H1 (cell line): ENCODE results near the gene ZNF595. TPM values are rescaled to one million over a fixed set of nuclear protein-coding genes. Genes with fewer than 3 reads are reported as not detected.

ENCODE experiments used
- CTCF ChIA-PET: fragments of 300-600 bp; sonication (Branson Sonifier 250); formaldehyde crosslinking; loops from one replicate; lab custom pipeline; 2021; ENCODE audit not compliant: partially characterized antibody; lab: Charles Lee
- POLR2A ChIA-PET: fragments of 300-600 bp; sonication (Branson Sonifier 250); formaldehyde crosslinking; loops from one replicate; lab custom pipeline; 2021; ENCODE audit warnings: inconsistent platforms; ENCODE audit not compliant: partially characterized antibody; lab: Charles Lee
- DNase-seq, 2 experiments: peaks; one replicate each; pipeline versions ENCODE4 v3.0.0 to v3.0.0-alpha.2; 2010 to 2022; ENCODE audit warnings: low spot score in 2 of 2, low read depth in 1 of 2, mixed read lengths in 1 of 2
- FAIRE-seq: peaks from 2 replicates; lab custom pipeline; 2011; peaks lifted over from hg19 to GRCh38; lab: Jason Lieb, UNC
- H2AFZ ChIP-seq: 2 replicates; pipeline ENCODE4 v1.8.1; 2012; ENCODE audit warnings: low read length, inconsistent platforms
- H2AK5ac ChIP-seq: 2 replicates; pipeline ENCODE4 v1.6.1; 2013; ENCODE audit warnings: low read depth, low read length
- H2BK120ac ChIP-seq: replicated peaks from 2 replicates; pipeline ENCODE3; 2013; ENCODE audit warnings: low read depth, low read length, inconsistent platforms
- H2BK12ac ChIP-seq: 2 replicates; pipeline ENCODE4 v1.6.1; 2013; ENCODE audit warnings: low read depth, low read length
- H2BK15ac ChIP-seq: 2 replicates; pipeline ENCODE4 v1.6.1; 2013; ENCODE audit warnings: low read length
- H2BK20ac ChIP-seq: 2 replicates; pipeline ENCODE4 v1.6.1; 2013; ENCODE audit warnings: low read length
- H2BK5ac ChIP-seq: 2 replicates; pipeline ENCODE4 v1.6.1; 2013; ENCODE audit warnings: low read depth, low read length
- H3K14ac ChIP-seq: 2 replicates; pipeline ENCODE4 v1.6.1; 2013; ENCODE audit warnings: inconsistent platforms; ENCODE audit not compliant: insufficient read length
- H3K18ac ChIP-seq: 2 replicates; pipeline ENCODE4 v1.6.1; 2013; ENCODE audit warnings: low read length; ENCODE audit errors: extremely low read depth
- H3K23ac ChIP-seq: 2 replicates; pipeline ENCODE4 v1.6.1; 2013; ENCODE audit warnings: inconsistent platforms; ENCODE audit not compliant: insufficient read length
- H3K23me2 ChIP-seq: 2 replicates; pipeline ENCODE4 v1.6.1; 2013; ENCODE audit warnings: low read depth, low read length
- H3K27ac ChIP-seq: 2 replicates; pipeline ENCODE4 v1.6.1; 2011; ENCODE audit warnings: low read depth, low read length, inconsistent platforms
- H3K27me3 ChIP-seq, 4 experiments: replicated peaks in 1 of 4; 1 replicate in 1 of 4; 2 replicates in 3 of 4; pipeline versions ENCODE4 v1.6.1 to v1.8.1; 2011 to 2013; ENCODE audit warnings: low read length in 3 of 4, mild to moderate bottlenecking in 3 of 4, inconsistent platforms in 2 of 4, mixed read lengths in 2 of 4, moderate library complexity in 1 of 4; ENCODE audit not compliant: control insufficient read depth in 3 of 4, insufficient read depth in 3 of 4; ENCODE audit errors: extremely low read depth in 1 of 4
- H3K36me3 ChIP-seq, 4 experiments: 2 replicates each; pipeline versions ENCODE4 v1.6.1 to v1.8.1; 2011 to 2013; ENCODE audit warnings: mild to moderate bottlenecking in 4 of 4, low read length in 3 of 4, moderate library complexity in 2 of 4, control low read depth in 1 of 4, inconsistent platforms in 1 of 4; ENCODE audit not compliant: insufficient read depth in 4 of 4, control insufficient read depth in 2 of 4
- H3K4ac ChIP-seq: replicated peaks from 2 replicates; pipeline ENCODE3; 2013; ENCODE audit warnings: low read length, low read depth, mixed read lengths, inconsistent platforms; ENCODE audit not compliant: insufficient read length
- H3K4me1 ChIP-seq, 4 experiments: replicated peaks in 1 of 4; 1 replicate in 1 of 4; 2 replicates in 3 of 4; pipeline versions ENCODE4 v1.6.1 to v1.8.1; 2011 to 2013; ENCODE audit warnings: low read length in 3 of 4, inconsistent platforms in 2 of 4, mixed read lengths in 1 of 4; ENCODE audit not compliant: insufficient read depth in 4 of 4, control insufficient read depth in 3 of 4
- H3K4me2 ChIP-seq, 2 experiments: 2 replicates each; pipeline versions ENCODE4 v1.6.1 to v1.8.1; 2011 to 2013; ENCODE audit warnings: low read depth in 2 of 2, low read length in 2 of 2, control low read depth in 1 of 2, inconsistent platforms in 1 of 2, mild to moderate bottlenecking in 1 of 2; ENCODE audit not compliant: insufficient read depth in 1 of 2
- H3K4me3 ChIP-seq, 4 experiments: fragments of 200-600, 300-600 bp in 1 of 4; sonication (generic), shearing (Covaris generic), sonication (Bioruptor Twin) in 1 of 4; 2 replicates each; pipeline versions ENCODE4 v1.5.1 to v1.8.1; 2011 to 2016; ENCODE audit warnings: low read length in 4 of 4, low read depth in 3 of 4, control low read depth in 2 of 4, inconsistent platforms in 2 of 4, mild to moderate bottlenecking in 2 of 4, mixed read lengths in 1 of 4, moderate library complexity in 1 of 4; ENCODE audit not compliant: insufficient read depth in 2 of 4; ENCODE audit errors: extremely low read depth in 1 of 4
- H3K56ac ChIP-seq: replicated peaks from 2 replicates; pipeline ENCODE3; 2013; ENCODE audit warnings: low read depth, mild to moderate bottlenecking, mixed read lengths, low read length, inconsistent platforms; ENCODE audit not compliant: insufficient read length
- H3K79me1 ChIP-seq: 2 replicates; pipeline ENCODE4 v1.6.1; 2013; ENCODE audit warnings: low read depth, low read length, control low read depth
- H3K79me2 ChIP-seq, 2 experiments: 2 replicates each; pipeline versions ENCODE4 v1.6.1 to v1.8.1; 2012 to 2013; ENCODE audit warnings: low read length in 2 of 2, mild to moderate bottlenecking in 2 of 2, inconsistent platforms in 1 of 2; ENCODE audit not compliant: insufficient read depth in 2 of 2, control insufficient read depth in 1 of 2
- H3K9ac ChIP-seq, 4 experiments: replicated peaks in 1 of 4; 1 replicate in 1 of 4; 2 replicates in 3 of 4; pipeline versions ENCODE4 v1.6.1 to v1.8.1; 2011 to 2013; ENCODE audit warnings: low read depth in 3 of 4, low read length in 3 of 4, control low read depth in 2 of 4, mild to moderate bottlenecking in 2 of 4, moderate library complexity in 2 of 4, inconsistent platforms in 1 of 4; ENCODE audit errors: extremely low read depth in 1 of 4
- H3K9me3 ChIP-seq, 2 experiments: 2 replicates each; pipeline versions ENCODE4 v1.6.1 to v1.8.1; 2012 to 2013; ENCODE audit warnings: mild to moderate bottlenecking in 2 of 2, moderate library complexity in 2 of 2, control low read depth in 1 of 2, inconsistent platforms in 1 of 2, low read depth in 1 of 2, low read length in 1 of 2, mixed read lengths in 1 of 2; ENCODE audit not compliant: insufficient read depth in 2 of 2
- H4K20me1 ChIP-seq, 2 experiments: replicated peaks in 1 of 2; 2 replicates each; pipeline versions ENCODE3 to v1.8.1; 2011 to 2013; ENCODE audit warnings: inconsistent platforms in 2 of 2, low read length in 2 of 2, mild to moderate bottlenecking in 1 of 2; ENCODE audit not compliant: insufficient read depth in 2 of 2, control insufficient read depth in 1 of 2
- H4K5ac ChIP-seq: 2 replicates; pipeline ENCODE4 v1.6.1; 2013; ENCODE audit warnings: low read length, low read depth, mixed read lengths, inconsistent platforms; ENCODE audit not compliant: insufficient read length
- H4K8ac ChIP-seq: 2 replicates; pipeline ENCODE4 v1.8.0; 2013; ENCODE audit warnings: mild to moderate bottlenecking, moderate library complexity, low read length, inconsistent platforms; ENCODE audit not compliant: insufficient read depth; ENCODE audit errors: extremely low read depth
- H4K91ac ChIP-seq: replicated peaks from 2 replicates; pipeline ENCODE3; 2013; ENCODE audit warnings: low read length, mixed read lengths, inconsistent platforms; ENCODE audit not compliant: insufficient read length
- ASH2L ChIP-seq: fragments of 200-600, 300-600 bp; sonication (generic); IDR thresholded peaks from one replicate; pipeline ENCODE4 v1.7.1; 2017; ENCODE audit warnings: low read length
- ATF3 ChIP-seq: IDR thresholded peaks from 2 replicates; pipeline ENCODE4 v1.6.1; 2011; ENCODE audit warnings: low read depth, mild to moderate bottlenecking, low read length; ENCODE audit not compliant: insufficient read depth
- BRCA1 ChIP-seq: IDR thresholded peaks from 2 replicates; pipeline ENCODE4 v1.6.1; 2012; ENCODE audit warnings: low read depth, low read length, improper control_type of control experiment
- CBX5 ChIP-seq: fragments of 300-800, 300-1000 bp; sonication (generic); IDR thresholded peaks from 2 replicates; pipeline ENCODE4 v1.7.1; 2016; ENCODE audit warnings: antibody characterized with exemption, low read length, low read depth
- CHD2 ChIP-seq: IDR thresholded peaks from 2 replicates; pipeline ENCODE4 v1.6.1; 2012; ENCODE audit warnings: low read length, improper control_type of control experiment
- CREB1 ChIP-seq: IDR thresholded peaks from 2 replicates; pipeline ENCODE4 v1.6.1; 2012; ENCODE audit warnings: inconsistent platforms
- GTF2F1 ChIP-seq: IDR thresholded peaks from 2 replicates; pipeline ENCODE4 v1.6.1; 2012; ENCODE audit warnings: low read depth, low read length, improper control_type of control experiment, borderline replicate concordance
- KDM5A ChIP-seq: fragments of 200-600 bp; IDR thresholded peaks from 2 replicates; pipeline ENCODE4 v1.7.1; 2012; ENCODE audit warnings: mild to moderate bottlenecking, low read length, inconsistent platforms, mixed read lengths
- RXRA ChIP-seq: IDR thresholded peaks from 2 replicates; pipeline ENCODE4 v1.6.1; 2011; ENCODE audit warnings: low read depth, mild to moderate bottlenecking, low read length, moderate library complexity; ENCODE audit not compliant: insufficient read depth
- SRF ChIP-seq: IDR thresholded peaks from 2 replicates; pipeline ENCODE4 v1.6.1; 2011; ENCODE audit warnings: mild to moderate bottlenecking, low read depth, low read length, moderate library complexity
- TAF7 ChIP-seq: optimal IDR thresholded peaks from 2 replicates; pipeline ENCODE3; 2011; ENCODE audit warnings: low read depth, mild to moderate bottlenecking, inconsistent platforms, low read length, moderate library complexity, borderline replicate concordance
- polyA plus RNA-seq, 7 experiments: library from polyadenylated mRNA; depleted of rRNA in 3 of 7; stranded (reverse) in 5 of 7; unstranded in 2 of 7; fragments of >200 nt in 5 of 7; fragments of 200-250 nt in 2 of 7; gene quantifications; 1 replicate in 5 of 7; 2 replicates in 1 of 7; 4 replicates in 1 of 7; pipeline versions ENCODE4 v1.2.1 to v1.2.3, GENCODE V29; 2011 to 2013; ENCODE audit warnings: missing spikeins in 2 of 7, mixed read lengths in 2 of 7
- total RNA-seq: library from RNA; stranded (reverse); fragmentation: NEBNext Ultra II Directional; extraction: Animal tissue kit (Norgen Biotek cat#: 25700); gene quantifications from 2 replicates; pipeline ENCODE4 v1.2.1, GENCODE V29; 2021

ZNF595 gene
- total and polyA plus RNA-seq, 2 of the 8 experiments (the other 6 are each of a cell fraction or from before 2014, with no cell fraction given), result 3.3 to 22.5 TPM

- Histone ChIP-seq H2AK5ac (no peak overlapping the region), H2BK15ac (no peak overlapping the region), H3K27ac (no peak overlapping the region), H3K36me3 (no peaks in the 10 kb centered on the region), H2BK5ac (no peak overlapping the region), H3K4me1 (no peaks in the 10 kb centered on the region), H3K9me3 (no peaks in the 10 kb centered on the region; a peak in 1 of 4 replicates), H3K23me2 (no peaks in the 10 kb centered on the region), H4K20me1 (no peaks in the 10 kb centered on the region), H3K14ac (no peak overlapping the region), H2BK120ac (no peak overlapping the region), H2BK20ac (no peak overlapping the region), H3K4me3 (no peak overlapping the region), H3K79me1 (no peaks in the 10 kb centered on the region), H4K91ac (no peak overlapping the region), H3K23ac (no peak overlapping the region), H3K27me3 (peaks cover 8 to 17% (median 14%) of the 10 kb centered on the region in 4 experiments; a peak in 6 of 7 replicates), H2AFZ (no peak overlapping the region), H4K8ac (no peak overlapping the region), H3K18ac (no peak overlapping the region), H2BK12ac (no peak overlapping the region), H3K4ac (no peak overlapping the region), H3K9ac (no peak overlapping the region), H3K4me2 (no peak overlapping the region), H4K5ac (no peak overlapping the region), H3K79me2 (no peaks in the 10 kb centered on the region), H3K56ac (no peak overlapping the region)
- FAIRE-seq (no peak), DNase-seq (no peak)
- CTCF ChIA-PET, result no interaction called here
- TF ChIP-seq CHD2 (no peak), GTF2F1 (no peak), RXRA (no peak), KDM5A (no peak), CREB1 (no peak), CBX5 (no peak), TAF7 (no peak), BRCA1 (no peak), ASH2L (no peak), ATF3 (no peak), SRF (no peak)
- POLR2A ChIA-PET, result no interaction called here
These were observed 61.0 kb downstream of the ZNF595 start for GRCh38 chr4:114149-114548.
